HG03521 (cell line): ENCODE data around the gene FSHR.

Experiments used
- ATAC-seq: cut with Tn5 transposase; IDR thresholded peaks from one replicate; pipeline ENCODE4 v1.9.1; 2021; ENCODE audit warnings: mild to moderate bottlenecking, moderate library complexity; ENCODE audit not compliant: unreplicated experiment

Gene FSHR

GRCh38 chr2:49035481-49035880, 118.8 kb downstream of the FSHR start:
- no peak for ATAC-seq

- no peak for ATAC-seq
Measured at GRCh38 chr2:49033394-49034185, 120.7 kb downstream of the FSHR start.

- no peak for ATAC-seq
Measured at GRCh38 chr2:49032936-49033335, 121.4 kb downstream of the FSHR start.

GRCh38 chr2:49032126-49032525, 122.2 kb downstream of the FSHR start:
- ATAC-seq = no peak

GRCh38 chr2:49029406-49029805, 124.9 kb downstream of the FSHR start:
- ATAC-seq = no peak

GRCh38 chr2:49028101-49028500, 126.2 kb downstream of the FSHR start:
- peak; percentile 82 for ATAC-seq

GRCh38 chr2:49026706-49027105, 127.6 kb downstream of the FSHR start:
- ATAC-seq = no peak

GRCh38 chr2:49021271-49021670, 133.0 kb downstream of the FSHR start:
- no peak for ATAC-seq

GRCh38 chr2:49005261-49005660, 149.1 kb downstream of the FSHR start:
- no peak for ATAC-seq

GRCh38 chr2:49004036-49004626, 150.2 kb downstream of the FSHR start:
- ATAC-seq = peak; percentile 47

GRCh38 chr2:49003201-49003600, 151.1 kb downstream of the FSHR start:
- no peak for ATAC-seq

GRCh38 chr2:49002750-49003149, 151.6 kb downstream of the FSHR start:
- no peak for ATAC-seq

- no peak for ATAC-seq
Measured at GRCh38 chr2:49000695-49001094, 153.6 kb downstream of the FSHR start.

- ATAC-seq = no peak
Measured at GRCh38 chr2:48998449-48998848, 155.9 kb downstream of the FSHR start.

GRCh38 chr2:48993576-48993975, 160.7 kb downstream of the FSHR start:
- ATAC-seq = no peak

GRCh38 chr2:48991415-48992131, 162.7 kb downstream of the FSHR start:
- ATAC-seq = no peak

- no peak for ATAC-seq
Measured at GRCh38 chr2:48984922-48985321, 169.4 kb downstream of the FSHR start.

GRCh38 chr2:48983551-48983950, 170.8 kb downstream of the FSHR start:
- no peak for ATAC-seq

GRCh38 chr2:48982887-48983435, 171.4 kb downstream of the FSHR start:
- no peak for ATAC-seq

- ATAC-seq = no peak
Measured at GRCh38 chr2:48980846-48981245, 173.5 kb downstream of the FSHR start.

- ATAC-seq = no peak
Measured at GRCh38 chr2:48979691-48980090, 174.6 kb downstream of the FSHR start.

- ATAC-seq = no peak
Measured at GRCh38 chr2:48978131-48978530, 176.2 kb downstream of the FSHR start.
